ENCODE data around the gene CARS2.
"Not testable (repeated sequence)": the region's sequence is repeated elsewhere in the genome, so short reads cannot be mapped to it uniquely, and the experiment has no call there.

The CARS2 gene

DNA sequence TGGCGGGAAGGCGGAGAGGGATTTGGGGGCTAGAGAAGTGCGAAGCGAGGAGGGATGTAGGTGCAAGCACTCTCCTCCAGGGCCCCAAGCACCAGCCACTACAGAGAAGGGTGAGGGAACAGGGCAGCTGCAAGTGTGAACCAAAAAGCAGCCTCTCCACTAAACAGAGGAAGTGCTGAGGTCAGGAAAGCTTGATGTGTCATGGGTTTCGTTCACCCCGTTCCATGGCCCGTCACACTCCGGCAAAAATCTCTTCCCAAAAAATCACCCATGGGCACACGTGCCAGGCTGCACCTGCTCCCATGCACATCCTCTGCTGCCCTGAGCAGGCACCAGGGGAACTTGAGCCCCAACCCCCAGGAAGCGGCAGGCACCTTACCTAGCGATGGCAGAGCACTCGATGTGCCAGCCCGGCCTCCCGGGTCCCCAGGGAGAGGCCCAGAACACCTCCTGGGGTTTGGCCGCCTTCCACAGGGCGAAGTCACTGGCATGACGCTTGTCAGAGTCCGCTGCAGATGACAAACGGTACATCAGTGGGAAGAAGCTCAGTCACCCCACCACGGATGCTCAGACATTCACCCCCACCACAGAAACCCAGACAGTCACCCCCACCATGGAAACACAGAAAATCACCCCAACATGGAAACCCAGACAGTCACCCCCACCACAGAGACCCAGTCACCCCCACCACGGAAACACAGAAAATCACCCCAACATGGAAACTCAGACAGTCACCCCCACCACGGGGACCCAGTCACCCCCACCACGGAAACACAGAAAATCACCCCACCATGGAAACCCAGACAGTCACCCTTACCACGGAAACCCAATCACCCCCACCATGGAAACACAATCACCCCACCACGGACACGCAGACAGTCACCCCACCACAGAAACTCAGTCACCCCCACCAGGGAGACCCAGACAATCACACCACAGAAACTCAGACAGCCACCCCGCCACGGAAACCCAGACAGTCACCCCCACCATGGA is 29.0 kb downstream of the CARS2 start:
- H3K4me3 ChIP-seq (ENCODE audit: low read depth, low read length): no peak overlapping the region
- no peak for TF ChIP-seq MYC (IDR thresholded peaks at IDR 0.05; ENCODE audit: low read depth, low read length)
- TF ChIP-seq POLR2A (IDR thresholded peaks at IDR 0.05; ENCODE audit: extremely low read depth, insufficient read length): no peak
- TF ChIP-seq, protein P1, sequence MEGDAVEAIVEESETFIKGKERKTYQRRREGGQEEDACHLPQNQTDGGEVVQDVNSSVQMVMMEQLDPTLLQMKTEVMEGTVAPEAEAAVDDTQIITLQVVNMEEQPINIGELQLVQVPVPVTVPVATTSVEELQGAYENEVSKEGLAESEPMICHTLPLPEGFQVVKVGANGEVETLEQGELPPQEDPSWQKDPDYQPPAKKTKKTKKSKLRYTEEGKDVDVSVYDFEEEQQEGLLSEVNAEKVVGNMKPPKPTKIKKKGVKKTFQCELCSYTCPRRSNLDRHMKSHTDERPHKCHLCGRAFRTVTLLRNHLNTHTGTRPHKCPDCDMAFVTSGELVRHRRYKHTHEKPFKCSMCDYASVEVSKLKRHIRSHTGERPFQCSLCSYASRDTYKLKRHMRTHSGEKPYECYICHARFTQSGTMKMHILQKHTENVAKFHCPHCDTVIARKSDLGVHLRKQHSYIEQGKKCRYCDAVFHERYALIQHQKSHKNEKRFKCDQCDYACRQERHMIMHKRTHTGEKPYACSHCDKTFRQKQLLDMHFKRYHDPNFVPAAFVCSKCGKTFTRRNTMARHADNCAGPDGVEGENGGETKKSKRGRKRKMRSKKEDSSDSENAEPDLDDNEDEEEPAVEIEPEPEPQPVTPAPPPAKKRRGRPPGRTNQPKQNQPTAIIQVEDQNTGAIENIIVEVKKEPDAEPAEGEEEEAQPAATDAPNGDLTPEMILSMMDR (IDR thresholded peaks at IDR 0.05; ENCODE audit: low read depth, low read length): no peak
- TF ChIP-seq, protein P2, sequence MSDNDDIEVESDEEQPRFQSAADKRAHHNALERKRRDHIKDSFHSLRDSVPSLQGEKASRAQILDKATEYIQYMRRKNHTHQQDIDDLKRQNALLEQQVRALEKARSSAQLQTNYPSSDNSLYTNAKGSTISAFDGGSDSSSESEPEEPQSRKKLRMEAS (IDR thresholded peaks at IDR 0.05; ENCODE audit: low read depth, low read length): no peak
- DNase-seq (ENCODE audit: low read depth): no peak

DNA sequence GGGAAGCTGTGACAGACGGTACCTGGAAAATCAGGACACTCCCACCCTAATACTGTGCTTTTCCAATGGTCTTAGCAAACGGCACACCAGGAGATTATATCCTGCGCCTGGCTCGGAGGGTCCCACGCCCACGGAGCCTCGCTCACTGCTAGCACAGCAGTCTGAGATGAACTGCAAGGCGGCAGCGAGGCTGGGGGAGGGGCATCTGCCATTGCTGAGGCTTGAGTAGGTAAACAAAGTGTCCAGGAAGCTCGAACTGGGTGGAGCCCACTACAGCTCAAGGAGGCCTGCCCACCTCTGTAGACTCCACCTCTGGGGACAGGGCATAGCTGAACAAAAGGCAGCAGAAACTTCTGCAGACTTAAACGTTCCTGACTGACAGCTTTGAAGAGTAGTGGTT is 36.1 kb downstream of the CARS2 start:
- not testable (repeated sequence) for DNase-seq (ENCODE audit: low read depth); H3K4me3 ChIP-seq (ENCODE audit: low read depth, low read length)

DNA sequence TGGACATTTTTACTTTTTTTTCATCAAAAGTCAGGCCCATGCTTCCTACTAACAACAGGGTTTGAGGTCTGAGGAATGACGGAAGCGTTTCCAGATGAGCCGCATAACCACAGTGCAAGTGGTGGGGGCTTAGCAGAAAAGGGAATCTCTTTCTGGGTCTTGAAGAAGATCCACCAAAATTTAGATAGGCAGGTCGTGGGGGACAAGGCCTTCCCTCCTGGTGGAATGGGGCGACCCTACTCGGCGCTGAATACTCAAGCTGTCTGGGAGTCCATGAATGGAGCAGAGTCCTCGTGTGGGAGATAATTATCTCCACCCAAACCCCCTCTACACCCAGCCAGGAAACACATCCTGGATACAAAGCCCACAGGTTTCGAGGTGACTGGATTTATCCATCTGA is 36.9 kb downstream of the CARS2 start:
- H3K4me3 ChIP-seq (ENCODE audit: low read depth, low read length): no peak overlapping the region
- DNase-seq (ENCODE audit: low read depth): no peak
- TF ChIP-seq POLR2A (IDR thresholded peaks at IDR 0.05; ENCODE audit: extremely low read depth, insufficient read length): no peak
- TF ChIP-seq, protein P2 (IDR thresholded peaks at IDR 0.05; ENCODE audit: low read depth, low read length): no peak
- TF ChIP-seq MYC (IDR thresholded peaks at IDR 0.05; ENCODE audit: low read depth, low read length): no peak
- TF ChIP-seq, protein P1 (IDR thresholded peaks at IDR 0.05; ENCODE audit: low read depth, low read length): no peak

DNA sequence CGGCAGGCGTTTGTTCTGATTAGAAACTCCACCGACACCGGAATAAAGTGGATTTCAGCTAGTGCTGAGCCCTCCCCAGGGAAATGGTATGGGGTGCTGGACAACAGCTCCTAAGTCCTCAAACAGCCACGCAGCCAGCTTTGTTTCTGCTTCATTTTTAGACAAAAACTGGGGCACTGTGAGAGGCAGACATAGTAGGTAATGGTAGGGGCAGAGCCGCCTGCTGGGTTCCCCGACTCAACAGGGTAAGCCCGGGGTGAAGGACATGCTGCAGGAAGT is 39.7 kb downstream of the CARS2 start:
- TF ChIP-seq MYC (IDR thresholded peaks at IDR 0.05; ENCODE audit: low read depth, low read length) (no peak), POLR2A (IDR thresholded peaks at IDR 0.05; ENCODE audit: extremely low read depth, insufficient read length) (no peak)
- TF ChIP-seq, protein P2 (IDR thresholded peaks at IDR 0.05; ENCODE audit: low read depth, low read length): no peak
- TF ChIP-seq, protein P1 (IDR thresholded peaks at IDR 0.05; ENCODE audit: low read depth, low read length): no peak
- H3K4me3 ChIP-seq (ENCODE audit: low read depth, low read length): no peak overlapping the region
- DNase-seq (ENCODE audit: low read depth): no peak

DNA sequence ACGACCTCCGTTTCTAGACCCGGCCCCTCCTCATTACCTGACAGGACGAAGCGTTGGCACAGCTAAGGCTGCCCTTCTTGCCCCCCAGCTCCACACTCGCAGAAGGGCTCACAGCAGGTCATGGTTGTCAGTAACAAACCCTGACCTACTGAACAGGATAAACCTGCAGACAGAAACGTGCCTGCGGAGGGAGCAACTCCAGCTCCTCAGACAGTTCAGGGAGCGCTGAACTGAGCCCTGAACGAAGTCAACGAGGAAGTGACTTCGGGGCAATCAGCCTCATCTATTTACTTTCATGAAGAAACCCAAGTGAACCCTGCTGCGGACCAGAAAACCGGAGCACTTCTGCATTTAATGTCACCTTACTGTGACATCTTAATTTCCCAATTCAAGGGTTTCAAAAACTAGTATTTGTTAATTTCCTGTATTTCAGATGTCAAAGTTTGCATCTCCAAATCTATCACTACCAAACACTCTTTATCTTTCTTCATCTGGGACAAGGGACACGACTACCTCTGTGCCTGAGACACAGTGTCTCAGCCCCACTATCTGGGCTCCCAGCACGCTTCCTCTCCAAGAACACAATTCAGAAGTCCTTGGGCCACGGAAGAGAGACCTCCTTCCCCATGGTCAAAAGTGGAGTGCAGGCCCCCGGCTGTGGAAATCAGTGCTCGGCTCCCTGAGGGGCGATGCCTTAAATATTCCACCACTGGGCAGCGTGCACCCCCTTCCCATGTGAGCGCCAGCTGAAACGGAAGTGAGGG is 40.2 kb downstream of the CARS2 start:
- H3K4me3 ChIP-seq (ENCODE audit: low read depth, low read length): no peak overlapping the region
- DNase-seq (ENCODE audit: low read depth): no peak
- TF ChIP-seq POLR2A (IDR thresholded peaks at IDR 0.05; ENCODE audit: extremely low read depth, insufficient read length) (no peak), MYC (IDR thresholded peaks at IDR 0.05; ENCODE audit: low read depth, low read length) (no peak)
- TF ChIP-seq, protein P1 (IDR thresholded peaks at IDR 0.05; ENCODE audit: low read depth, low read length): no peak
- TF ChIP-seq, protein P2 (IDR thresholded peaks at IDR 0.05; ENCODE audit: low read depth, low read length): no peak

DNA sequence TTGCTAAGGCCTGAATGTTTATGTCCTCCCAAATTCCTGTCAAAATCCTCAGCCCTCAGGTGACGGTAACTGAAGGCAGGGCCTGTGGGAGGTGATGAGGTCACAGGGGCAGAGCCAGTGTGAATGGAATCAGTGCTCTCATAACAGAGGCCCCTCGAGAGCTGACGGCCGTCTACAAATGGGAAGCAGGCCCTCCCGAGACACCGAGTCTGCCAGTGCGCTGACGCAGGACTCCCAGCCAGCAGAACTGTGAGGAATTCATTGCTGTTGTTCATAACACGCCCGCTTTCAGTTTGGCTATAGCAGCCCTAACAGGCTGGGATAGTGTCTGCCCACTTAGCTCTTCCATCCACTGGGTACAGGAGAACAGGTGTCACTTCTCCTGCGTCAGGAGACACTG is 41.2 kb downstream of the CARS2 start:
- no peak overlapping the region for H3K4me3 ChIP-seq (ENCODE audit: low read depth, low read length)
- TF ChIP-seq, protein P1 (IDR thresholded peaks at IDR 0.05; ENCODE audit: low read depth, low read length): no peak
- TF ChIP-seq, protein P2 (IDR thresholded peaks at IDR 0.05; ENCODE audit: low read depth, low read length): no peak
- TF ChIP-seq MYC (IDR thresholded peaks at IDR 0.05; ENCODE audit: low read depth, low read length) (no peak), POLR2A (IDR thresholded peaks at IDR 0.05; ENCODE audit: extremely low read depth, insufficient read length) (no peak)
- DNase-seq (ENCODE audit: low read depth): no peak
